T-helper 1 cell treated with Interleukin-12 subunit alpha and Interleukin-12 subunit beta and Interleukin-4 antibody, amounts not matched to agents 30 μg/mL and 1 μg/mL, for 36 hours (primary cell): Measurements from ENCODE around the gene KRTAP4-11.
"Not testable (repeated sequence)": the region's sequence is repeated elsewhere in the genome, so short reads cannot be mapped to it uniquely, and the experiment has no call there.

Experiments used
- H3K27ac Mint-ChIP-seq: one replicate; pipeline ENCODE4 v1.8.0; 2021; ENCODE audit warnings: mild to moderate bottlenecking, mixed read lengths
- H3K27me3 Mint-ChIP-seq: one replicate; pipeline ENCODE4 v1.8.0; 2021; ENCODE audit warnings: low read depth, mixed read lengths
- H3K36me3 Mint-ChIP-seq: one replicate; pipeline ENCODE4 v1.8.0; 2021; ENCODE audit warnings: low read depth, mixed read lengths
- H3K4me1 Mint-ChIP-seq: one replicate; pipeline ENCODE4 v1.8.0; 2021; ENCODE audit warnings: low read depth, mixed read lengths
- H3K4me3 Mint-ChIP-seq: one replicate; pipeline ENCODE4 v1.8.0; 2021; ENCODE audit warnings: mild to moderate bottlenecking, moderate library complexity, mixed read lengths
- H3K9me3 Mint-ChIP-seq: one replicate; pipeline ENCODE4 v1.8.0; 2021; ENCODE audit warnings: mixed read lengths

Gene KRTAP4-11

DNA sequence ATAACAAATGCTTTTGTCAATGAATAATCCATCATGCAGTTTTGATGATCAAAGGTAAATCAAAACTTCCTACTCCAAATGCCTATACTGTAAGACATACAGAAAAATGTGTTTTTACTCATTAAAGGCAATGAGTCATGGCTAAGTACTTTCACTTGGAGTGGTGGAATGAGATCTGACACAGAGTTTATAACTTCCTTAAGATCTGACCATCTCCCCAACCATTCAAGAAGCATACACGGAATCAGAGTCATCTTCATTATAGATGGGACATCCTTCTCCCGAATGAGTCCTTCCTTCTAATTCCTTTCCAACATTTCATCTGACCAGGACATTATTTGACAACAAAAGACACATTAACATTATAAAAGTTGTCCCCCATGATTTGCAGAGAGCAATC lies 34.7 kb downstream of the KRTAP4-11 start:
- H3K9me3 Mint-ChIP-seq, H3K4me1 Mint-ChIP-seq, H3K36me3 Mint-ChIP-seq, H3K27me3 Mint-ChIP-seq, H3K27ac Mint-ChIP-seq, H3K4me3 Mint-ChIP-seq: not testable (repeated sequence)

DNA sequence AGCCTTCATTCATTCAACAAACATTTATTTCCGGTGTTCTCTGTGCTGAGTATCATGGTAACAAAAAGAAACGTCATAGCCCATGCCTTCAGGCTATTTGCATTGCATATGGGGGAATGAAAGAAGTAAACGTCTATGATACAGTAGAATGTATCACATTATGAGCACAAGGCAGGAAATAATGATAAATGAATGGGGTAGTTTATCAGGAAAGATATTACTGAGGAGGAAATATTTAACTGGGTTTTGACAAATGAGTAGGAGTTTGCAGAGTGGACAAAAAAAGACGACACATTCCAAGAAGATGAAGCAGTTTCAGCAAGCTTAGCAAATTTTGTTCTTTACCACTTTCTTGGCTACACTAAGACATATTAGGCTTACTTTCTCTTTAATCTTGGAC lies 35.5 kb downstream of the KRTAP4-11 start:
- no peaks in the 10 kb centered on the region for H3K36me3 Mint-ChIP-seq
- no peaks in the 10 kb centered on the region for H3K9me3 Mint-ChIP-seq
- H3K4me3 Mint-ChIP-seq: no peak overlapping the region
- H3K4me1 Mint-ChIP-seq: no peaks in the 10 kb centered on the region
- peaks cover 10% of the 10 kb centered on the region for H3K27me3 Mint-ChIP-seq
- H3K27ac Mint-ChIP-seq: no peak overlapping the region

DNA sequence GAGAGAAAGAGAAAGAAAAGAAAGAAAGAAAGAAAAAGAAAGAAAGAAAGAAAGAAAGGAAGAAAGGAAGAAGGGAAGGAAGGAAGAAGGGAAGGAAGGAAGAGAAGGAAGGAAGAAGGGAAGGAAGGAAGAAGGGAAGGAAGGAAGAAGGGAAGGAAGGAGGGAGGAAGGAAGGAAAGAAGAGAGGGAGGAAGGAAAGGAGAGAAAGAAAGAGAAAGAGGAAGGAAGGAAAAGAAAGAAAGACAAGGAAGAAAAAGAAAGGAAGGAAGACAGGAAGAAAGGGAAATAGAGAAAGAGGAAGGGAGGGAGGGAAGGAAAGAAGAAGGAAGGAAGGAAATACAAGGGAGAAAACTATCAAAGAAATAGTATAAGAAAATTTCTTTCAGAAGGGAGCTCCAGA lies 41.4 kb downstream of the KRTAP4-11 start:
- H3K4me3 Mint-ChIP-seq: no peak overlapping the region
- H3K27me3 Mint-ChIP-seq: peaks cover 14% of the 10 kb centered on the region
- H3K9me3 Mint-ChIP-seq: no peaks in the 10 kb centered on the region
- no peaks in the 10 kb centered on the region for H3K36me3 Mint-ChIP-seq
- H3K27ac Mint-ChIP-seq: no peak overlapping the region
- H3K4me1 Mint-ChIP-seq: no peaks in the 10 kb centered on the region

DNA sequence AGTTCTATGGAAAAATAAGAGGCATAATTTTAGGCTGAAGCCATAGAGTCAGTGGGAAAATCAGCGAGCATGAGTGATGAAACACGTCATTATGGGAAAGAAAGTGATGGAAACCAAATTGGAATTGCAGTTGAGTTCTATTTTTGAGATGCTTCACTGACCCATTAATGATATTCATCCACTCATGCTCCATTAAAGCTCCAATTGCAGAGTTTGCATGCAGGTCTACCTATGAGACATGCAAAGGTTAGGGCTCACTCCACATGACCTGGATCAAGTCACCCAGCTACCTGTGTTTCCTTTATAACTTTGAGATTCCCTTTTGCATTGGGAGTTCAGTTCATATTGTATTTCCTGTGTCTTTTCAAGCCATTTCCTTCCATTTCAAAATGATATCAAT lies 44.5 kb downstream of the KRTAP4-11 start:
- H3K27me3 Mint-ChIP-seq: peaks cover 11% of the 10 kb centered on the region
- H3K9me3 Mint-ChIP-seq: no peaks in the 10 kb centered on the region
- H3K27ac Mint-ChIP-seq: no peak overlapping the region
- no peaks in the 10 kb centered on the region for H3K36me3 Mint-ChIP-seq
- H3K4me3 Mint-ChIP-seq: no peak overlapping the region
- H3K4me1 Mint-ChIP-seq: no peaks in the 10 kb centered on the region

GRCh38 chr17:41071606-41072360 lies 46.4 kb downstream of the KRTAP4-11 start:
- no peaks in the 10 kb centered on the region for H3K9me3 Mint-ChIP-seq
- no peaks in the 10 kb centered on the region for H3K4me1 Mint-ChIP-seq
- H3K27me3 Mint-ChIP-seq: peaks cover 9% of the 10 kb centered on the region
- no peak overlapping the region for H3K4me3 Mint-ChIP-seq
- H3K27ac Mint-ChIP-seq: no peak overlapping the region
- H3K36me3 Mint-ChIP-seq: no peaks in the 10 kb centered on the region

DNA sequence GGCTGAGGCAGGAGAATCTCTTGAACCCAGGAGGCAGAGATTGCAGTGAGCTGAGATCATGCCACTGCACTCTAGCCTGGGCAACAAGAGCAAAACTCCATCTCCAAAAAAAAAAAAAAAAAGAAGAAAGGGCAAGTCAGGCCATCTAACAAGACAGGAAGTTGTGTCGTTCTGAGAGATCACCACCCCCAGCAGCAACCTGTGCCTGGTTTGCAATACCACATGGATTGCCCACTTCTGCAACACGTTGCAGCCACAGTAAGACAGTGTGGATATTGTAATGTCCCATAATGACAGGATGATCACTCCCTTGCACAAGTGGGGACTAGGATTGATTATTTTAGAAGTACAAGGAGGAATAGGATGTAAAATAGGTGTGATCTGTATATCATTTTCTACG lies 49.1 kb downstream of the KRTAP4-11 start:
- Mint-ChIP-seq H3K27ac (no peak overlapping the region), H3K4me3 (no peak overlapping the region), H3K4me1 (no peaks in the 10 kb centered on the region), H3K36me3 (no peaks in the 10 kb centered on the region), H3K9me3 (no peaks in the 10 kb centered on the region), H3K27me3 (no peaks in the 10 kb centered on the region)

DNA sequence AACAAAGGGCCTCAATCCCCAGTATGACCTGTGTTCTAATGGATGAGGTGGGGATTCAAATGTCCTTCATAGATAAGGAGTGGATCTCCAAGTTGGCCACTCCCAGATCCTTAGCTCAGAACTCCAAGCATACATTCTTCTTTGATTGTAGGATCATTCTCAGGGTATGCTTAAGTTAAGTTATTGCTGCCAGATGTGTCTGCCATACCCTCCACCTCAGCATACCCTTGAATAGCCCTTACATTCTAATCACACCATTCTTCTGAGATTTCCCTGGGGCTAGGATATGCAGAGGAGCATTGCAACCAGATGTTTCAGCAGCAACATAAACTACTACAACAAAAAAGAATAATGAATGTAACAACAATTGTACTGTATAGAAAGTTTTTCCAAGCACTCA lies 50.9 kb downstream of the KRTAP4-11 start:
- Mint-ChIP-seq H3K4me1 (no peaks in the 10 kb centered on the region), H3K9me3 (no peaks in the 10 kb centered on the region), H3K36me3 (no peaks in the 10 kb centered on the region), H3K27me3 (no peaks in the 10 kb centered on the region), H3K27ac (no peak overlapping the region), H3K4me3 (no peak overlapping the region)
